ENCODE measurements around the gene DZIP1L. TPM values are rescaled to one million over a fixed set of nuclear protein-coding genes. Genes with fewer than 3 reads are reported as not detected.

DZIP1L gene
- total and polyA plus RNA-seq, 9 of the 15 experiments (the other 6 are each of a cell fraction or from before 2014, with no cell fraction given), result 0.03 to 1.5 (median 0.48) TPM; not detected in 1

GRCh38 chr3:138078096-138078495 is 37.3 kb downstream of the DZIP1L start (continued):
- TF ChIP-seq USF2 (CRISPR knock-in tag; IDR thresholded peaks at IDR 0.05), result no peak
- no peak for TF ChIP-seq MEF2A (IDR thresholded peaks at IDR 0.05; ENCODE audit: control insufficient read depth, low read depth, low read length)
- no peak for TF ChIP-seq SREBF2 (CRISPR knock-in tag; IDR thresholded peaks at IDR 0.05)

DNA sequence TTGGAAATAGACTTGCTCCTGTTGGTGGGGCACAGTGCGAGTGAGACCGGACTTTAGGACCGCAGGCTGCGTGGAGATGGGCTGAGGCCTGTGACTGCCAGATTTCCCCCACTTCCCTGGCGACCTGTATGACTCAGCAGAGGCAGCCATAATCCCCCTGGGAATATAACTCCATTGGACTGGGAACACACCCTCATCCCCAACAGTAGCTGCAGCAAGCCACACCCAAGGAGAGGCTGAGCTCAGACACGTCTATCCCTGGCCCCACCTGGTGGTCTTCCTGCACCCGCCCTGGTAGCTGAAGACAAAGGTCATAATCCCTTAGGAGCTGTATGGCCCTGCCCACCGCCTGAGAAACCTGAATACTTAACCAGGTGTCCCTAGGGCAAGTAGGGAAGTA is 42.6 kb downstream of the DZIP1L start:
- CTCF ChIA-PET (ENCODE audit: low intra/inter-chr PET ratio), result no interaction called here
- DNase-seq (ENCODE audit: extremely low read depth in 1 of 4, low spot score in 3 of 4) (no peak), FAIRE-seq (no peak), ATAC-seq (no peak)
- no TSS peak for BruUV-seq (replicated peaks)
- Histone ChIP-seq H3K36me3 (ENCODE audit: control insufficient read depth, insufficient read depth, low read length) (no peaks in the 10 kb centered on the region), H3K27ac (ENCODE audit: extremely low read depth, low read depth, low read length) (no peak overlapping the region), H2AFZ (ENCODE audit: low read depth, low read length) (no peak overlapping the region), H4K20me1 (replicated peaks; ENCODE audit: control insufficient read depth, insufficient read depth, low read length) (no peaks in the 10 kb centered on the region), H3K27me3 (ENCODE audit: control insufficient read depth in 2 of 2, insufficient read depth in 2 of 2, low read length in 2 of 2) (peaks cover 0 to 19% of the 10 kb centered on the region in 2 experiments; a peak in 2 of 5 replicates), H3K4me2 (ENCODE audit: insufficient read depth, low read length) (no peak overlapping the region), H3K79me2 (ENCODE audit: control insufficient read depth, insufficient read depth, low read length) (no peaks in the 10 kb centered on the region), H3K9me1 (ENCODE audit: control insufficient read depth, insufficient read depth, low read length) (no peaks in the 10 kb centered on the region), H3K9me3 (replicated peaks; ENCODE audit: control insufficient read depth, insufficient read depth, low read depth, low read length) (no peaks in the 10 kb centered on the region), H3K9ac (ENCODE audit: insufficient read depth in 1 of 2, low read depth in 2 of 2, low read length in 2 of 2) (no peak overlapping the region), H3K4me1 (replicated peaks in 1 of 2; ENCODE audit: control insufficient read depth in 2 of 2, insufficient read depth in 2 of 2, low read length in 2 of 2) (no peaks in the 10 kb centered on the region), H3K4me3 (no peak overlapping the region)
- no peak for TF ChIP-seq MXD1 (CRISPR knock-in tag; IDR thresholded peaks at IDR 0.05; ENCODE audit: borderline replicate concordance, poor library complexity, severe bottlenecking)
- no peak for TF ChIP-seq SMC3 (conservative IDR thresholded peaks at IDR 0.05; ENCODE audit: insufficient read depth, low read depth, low read length)
- TF ChIP-seq ZNF41 (CRISPR knock-in tag; conservative IDR thresholded peaks at IDR 0.05), result no peak
- no peak for TF ChIP-seq HBP1 (CRISPR knock-in tag; IDR thresholded peaks at IDR 0.05)
- TF ChIP-seq ZBTB17 (CRISPR knock-in tag; IDR thresholded peaks at IDR 0.05), result no peak
- TF ChIP-seq, protein P1, sequence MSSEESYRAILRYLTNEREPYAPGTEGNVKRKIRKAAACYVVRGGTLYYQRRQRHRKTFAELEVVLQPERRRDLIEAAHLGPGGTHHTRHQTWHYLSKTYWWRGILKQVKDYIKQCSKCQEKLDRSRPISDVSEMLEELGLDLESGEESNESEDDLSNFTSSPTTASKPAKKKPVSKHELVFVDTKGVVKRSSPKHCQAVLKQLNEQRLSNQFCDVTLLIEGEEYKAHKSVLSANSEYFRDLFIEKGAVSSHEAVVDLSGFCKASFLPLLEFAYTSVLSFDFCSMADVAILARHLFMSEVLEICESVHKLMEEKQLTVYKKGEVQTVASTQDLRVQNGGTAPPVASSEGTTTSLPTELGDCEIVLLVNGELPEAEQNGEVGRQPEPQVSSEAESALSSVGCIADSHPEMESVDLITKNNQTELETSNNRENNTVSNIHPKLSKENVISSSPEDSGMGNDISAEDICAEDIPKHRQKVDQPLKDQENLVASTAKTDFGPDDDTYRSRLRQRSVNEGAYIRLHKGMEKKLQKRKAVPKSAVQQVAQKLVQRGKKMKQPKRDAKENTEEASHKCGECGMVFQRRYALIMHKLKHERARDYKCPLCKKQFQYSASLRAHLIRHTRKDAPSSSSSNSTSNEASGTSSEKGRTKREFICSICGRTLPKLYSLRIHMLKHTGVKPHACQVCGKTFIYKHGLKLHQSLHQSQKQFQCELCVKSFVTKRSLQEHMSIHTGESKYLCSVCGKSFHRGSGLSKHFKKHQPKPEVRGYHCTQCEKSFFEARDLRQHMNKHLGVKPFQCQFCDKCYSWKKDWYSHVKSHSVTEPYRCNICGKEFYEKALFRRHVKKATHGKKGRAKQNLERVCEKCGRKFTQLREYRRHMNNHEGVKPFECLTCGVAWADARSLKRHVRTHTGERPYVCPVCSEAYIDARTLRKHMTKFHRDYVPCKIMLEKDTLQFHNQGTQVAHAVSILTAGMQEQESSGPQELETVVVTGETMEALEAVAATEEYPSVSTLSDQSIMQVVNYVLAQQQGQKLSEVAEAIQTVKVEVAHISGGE (CRISPR knock-in tag; IDR thresholded peaks at IDR 0.05), result no peak
- no peak for TF ChIP-seq MCM5 (IDR thresholded peaks at IDR 0.05; ENCODE audit: low read depth)
- no peak for TF ChIP-seq POLR2A (conservative IDR thresholded peaks at IDR 0.05)
- TF ChIP-seq LCOR (CRISPR knock-in tag; IDR thresholded peaks at IDR 0.05), result no peak
- no peak for TF ChIP-seq CTBP1 (IDR thresholded peaks at IDR 0.05; ENCODE audit: borderline replicate concordance)
- no peak for TF ChIP-seq CAMTA2 (CRISPR knock-in tag; conservative IDR thresholded peaks at IDR 0.05)
- TF ChIP-seq FIP1L1 (IDR thresholded peaks at IDR 0.05; ENCODE audit: low read depth, low read length, poor library complexity, severe bottlenecking), result no peak
- intact Hi-C loops (cut with micrococcal nuclease), result no loop called here
- POLR2A ChIA-PET, result interaction anchor here (0.6 kb wide), 1 partner anchor 9 kb away, joined by 3 read pairs; no protein-coding TSS in a partner anchor
- WGBS (ENCODE audit: insufficient coverage, low coverage, missing lambda C conversion rate), result 4% methylated on average over 7 of the region's 8 CpGs
- in situ Hi-C loops (cut with MboI), result loop anchor here (25.0 kb wide), 1 partner anchor 865 kb away; the partner anchor contains the start of genes FOXL2 and FOXL2NB

Measured in K562 (cell line).